ENCODE results near the gene PEX13. TPM values are rescaled to one million over a fixed set of nuclear protein-coding genes. Genes with fewer than 3 reads are reported as not detected.
"Not testable (repeated sequence)": the region's sequence is repeated elsewhere in the genome, so short reads cannot be mapped to it uniquely, and the experiment has no call there.

PEX13 gene
- total and polyA plus RNA-seq, 2 of the 4 experiments (the other 2 are of a cell fraction): 12.1 to 34.8 TPM

GRCh38 chr2:61012303-61012702 is 5.2 kb upstream of the PEX13 start:
- H3K36me3 ChIP-seq (ENCODE audit: control insufficient read depth, insufficient read depth, low read length); H2AK9ac ChIP-seq (replicated peaks; ENCODE audit: low read depth, low read length, poor library complexity); BruUV-seq (replicated peaks); H3K9me1 ChIP-seq (ENCODE audit: insufficient read depth, low read length); H3K4me2 ChIP-seq (ENCODE audit: low read depth, low read length); in situ Hi-C loops (cut with MboI; ENCODE audit: low sequenced_read_pairs); H4K91ac ChIP-seq (ENCODE audit: insufficient read depth, low read depth, low read length); H3K27ac ChIP-seq (ENCODE audit: insufficient read depth, low read length); H4K8ac ChIP-seq (ENCODE audit: low read depth in 2 of 2, low read length in 2 of 2); H3K4me1 ChIP-seq (ENCODE audit: control insufficient read depth, insufficient read depth, low read length); H2BK5ac ChIP-seq (ENCODE audit: low read depth, low read length, poor library complexity, severe bottlenecking); H3K27me3 ChIP-seq (ENCODE audit: control insufficient read depth, insufficient read depth, low read length); H4K5ac ChIP-seq (ENCODE audit: low read depth, low read length); intact Hi-C loops (cut with micrococcal nuclease); H3K56ac ChIP-seq (ENCODE audit: extremely low read depth, insufficient read depth, low read length); H2AFZ ChIP-seq (replicated peaks; ENCODE audit: low read length, poor library complexity); H3K4me3 ChIP-seq (ENCODE audit: insufficient read depth, low read depth, low read length); H2BK20ac ChIP-seq (ENCODE audit: low read depth, low read length); H3K9ac ChIP-seq (ENCODE audit: low read depth, low read length); ATAC-seq (ENCODE audit: low read depth); H3K4ac ChIP-seq (ENCODE audit: low read depth, low read length); H3K14ac ChIP-seq (replicated peaks; ENCODE audit: low read depth, low read length); dilution Hi-C loops (cut with HindIII; ENCODE audit: low sequenced_read_pairs, unreplicated experiment); H3K18ac ChIP-seq (ENCODE audit: low read depth, low read length); H2BK120ac ChIP-seq (ENCODE audit: low read depth, low read length); POLR2A ChIA-PET (ENCODE audit: unreplicated experiment); H2AK5ac ChIP-seq (ENCODE audit: low read depth, low read length); H3K23ac ChIP-seq (ENCODE audit: low read depth, low read length); H4K20me1 ChIP-seq (ENCODE audit: insufficient read depth, low read length); CTCF ChIA-PET; H3K9me3 ChIP-seq (ENCODE audit: control insufficient read depth, insufficient read depth, low read length); H2BK15ac ChIP-seq (ENCODE audit: low read depth, low read length): not testable (repeated sequence)
- H3K79me1 ChIP-seq (ENCODE audit: low read depth in 1 of 2, low read length in 2 of 2): peaks cover 6 to 18% of the 10 kb centered on the region in 2 experiments; a peak in 3 of 4 replicates
- WGBS, 2 experiments (ENCODE audit: extremely low coverage in 2 of 2, insufficient read length in 1 of 2): no CpG with 5 or more reads among the region's 2 CpGs
- peak; percentile 53; the same call in 1 of the 2 replicates for TF ChIP-seq FOS (IDR thresholded peaks at IDR 0.05; ENCODE audit: low read depth, low read length)
- DNase-seq: peak; percentile 64
